Measurements from ENCODE around the gene FAM229A. TPM values are rescaled to one million over a fixed set of nuclear protein-coding genes. Genes with fewer than 3 reads are reported as not detected.
A peak's percentile ranks its signal among the peaks of the same experiment; 100 is the strongest.

Gene FAM229A
- total and polyA plus RNA-seq, 9 of the 15 experiments (the other 6 are each of a cell fraction or from before 2014, with no cell fraction given) = 0.04 to 21.6 (median 7.4) TPM

GRCh38 chr1:32350785-32351398 lies 11.4 kb downstream of the FAM229A start (continued):
- TF ChIP-seq FOXJ2 (tag; IDR thresholded peaks at IDR 0.05) (no peak), KLF6 (CRISPR knock-in tag; IDR thresholded peaks at IDR 0.05; ENCODE audit: borderline replicate concordance) (peak; percentile 85; the same call in 1 of the 2 replicates), TRIM28 (IDR thresholded peaks at IDR 0.05) (0 out of 2 replicates have a peak, but pooled peaks have one; percentile 34), RBM17 (IDR thresholded peaks at IDR 0.05; ENCODE audit: borderline replicate concordance, low read depth, low read length) (no peak), DMBX1 (CRISPR knock-in tag; IDR thresholded peaks at IDR 0.05; ENCODE audit: borderline replicate concordance) (peak; percentile 96), ZNF280A (IDR thresholded peaks at IDR 0.05; ENCODE audit: low read depth, partially characterized antibody) (no peak), ZBTB17 (CRISPR knock-in tag; IDR thresholded peaks at IDR 0.05) (peak; percentile 64; the same call in 1 of the 2 replicates), MITF (IDR thresholded peaks at IDR 0.05) (peak; percentile 63; the same call in 1 of the 2 replicates), ZNF449 (CRISPR knock-in tag; IDR thresholded peaks at IDR 0.05) (peak; percentile 79), NCOA4 (IDR thresholded peaks at IDR 0.05; ENCODE audit: partially characterized antibody) (no peak), ZNF707 (CRISPR knock-in tag; conservative IDR thresholded peaks at IDR 0.05) (peak; percentile 57; the same call in 1 of the 2 replicates), E2F6 (IDR thresholded peaks at IDR 0.05; ENCODE audit: borderline replicate concordance in 1 of 2, extremely low read depth in 1 of 2, insufficient read depth in 1 of 2, insufficient read length in 1 of 2, low read depth in 1 of 2, low read length in 1 of 2, poor library complexity in 1 of 2, severe bottlenecking in 1 of 2) (peak; percentile 99 to 100), LARP7 (IDR thresholded peaks at IDR 0.05) (peak; percentile 79; the same call in 1 of the 2 replicates), RBM22 (IDR thresholded peaks at IDR 0.05; ENCODE audit: low read depth, low read length, poor library complexity, severe bottlenecking) (no peak), SMAD3 (CRISPR knock-in tag; conservative IDR thresholded peaks at IDR 0.05) (peak; percentile 77; the same call in 1 of the 2 replicates), GMEB1 (CRISPR knock-in tag; IDR thresholded peaks at IDR 0.05) (peak; percentile 53), RBM25 (IDR thresholded peaks at IDR 0.05; ENCODE audit: low read depth, low read length, severe bottlenecking) (no peak), RNF2 (IDR thresholded peaks at IDR 0.05) (peak; percentile 99)

Data from K562 (cell line).